ENCODE measurements around the gene MGMT. TPM values are rescaled to one million over a fixed set of nuclear protein-coding genes. Genes with fewer than 3 reads are reported as not detected.

Gene MGMT
- total RNA-seq, 1 experiment from 2014 or later, result 11.5 TPM

DNA sequence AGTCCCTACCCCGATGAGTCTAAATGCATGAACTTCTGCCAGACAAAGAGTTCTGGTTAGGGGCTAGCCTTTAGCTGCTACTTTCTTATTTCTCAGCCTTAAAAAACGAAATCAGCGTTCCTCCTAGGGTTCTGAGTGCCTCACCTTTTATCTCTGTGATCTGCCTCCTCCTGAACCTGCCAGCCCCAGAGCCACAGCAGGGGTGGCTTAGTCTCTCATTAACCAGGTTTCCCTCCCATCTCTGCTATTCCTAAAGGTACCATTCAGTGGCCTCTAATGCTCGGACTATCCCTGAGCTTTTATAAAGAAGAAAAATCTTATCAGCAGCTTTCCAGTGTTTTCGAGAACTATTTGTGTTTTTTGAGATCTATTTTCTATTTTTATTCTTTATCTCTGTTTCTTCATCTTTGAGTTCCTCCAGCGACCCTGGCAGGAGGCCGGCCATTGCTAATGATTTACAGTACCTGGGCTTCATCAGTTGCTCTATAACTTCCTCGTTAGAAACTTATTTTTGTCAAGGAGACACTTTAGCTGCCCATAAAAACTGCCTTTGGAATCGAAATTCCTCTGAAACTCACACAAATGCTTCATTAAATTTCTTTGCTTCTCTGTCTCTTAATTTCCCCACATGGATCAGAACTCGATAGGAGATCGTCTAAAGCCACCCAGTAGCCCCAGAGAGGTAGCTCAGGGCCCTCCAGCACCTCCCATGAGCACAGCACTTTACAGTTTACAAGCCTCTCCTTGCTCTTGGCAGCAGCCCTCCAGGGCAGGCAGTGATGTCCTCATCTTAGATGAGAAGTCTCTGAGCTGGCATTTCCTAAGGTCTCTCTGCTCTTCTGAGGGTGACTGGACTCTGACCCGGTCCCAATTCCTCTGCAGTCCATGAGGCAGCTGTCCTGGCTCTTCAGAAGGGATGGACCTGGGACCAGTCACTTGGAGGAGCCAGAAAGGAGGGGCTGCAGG is 347.9 kb downstream of the MGMT start:
- ChIA-PET POLR2A (no interaction called here), RAD21 (ENCODE audit: low non-redundant PET in 1 of 2, low total read pairs in 2 of 2, uncharacterized antibody in 2 of 2, unreplicated experiment in 2 of 2) (no interaction called here), CTCF (no interaction called here)
- TF ChIP-seq TCF7L2 (IDR thresholded peaks at IDR 0.05; ENCODE audit: borderline replicate concordance, extremely low read depth, insufficient read depth, insufficient read length) (no peak), ELF1 (IDR thresholded peaks at IDR 0.05; ENCODE audit: borderline replicate concordance, low read depth) (no peak), CBX3 (IDR thresholded peaks at IDR 0.05; ENCODE audit: low read depth) (no peak), SRF (IDR thresholded peaks at IDR 0.05; ENCODE audit: low read depth) (no peak), SP1 (IDR thresholded peaks at IDR 0.05; ENCODE audit: low read depth) (no peak), SIN3A (IDR thresholded peaks at IDR 0.05; ENCODE audit: low read depth) (no peak), ZFX (IDR thresholded peaks at IDR 0.05) (no peak), YY1 (IDR thresholded peaks at IDR 0.05; ENCODE audit: extremely low read depth, insufficient replicate concordance, low read depth, low read length) (no peak), EZH2 (IDR thresholded peaks at IDR 0.05) (no peak), RAD21 (IDR thresholded peaks at IDR 0.05; ENCODE audit: low read depth) (no peak), EGR1 (IDR thresholded peaks at IDR 0.05; ENCODE audit: low read depth) (no peak), CEBPB (IDR thresholded peaks at IDR 0.05; ENCODE audit: low read depth) (no peak), EZH2phosphoT487 (IDR thresholded peaks at IDR 0.05; ENCODE audit: borderline replicate concordance) (no peak), POLR2A (IDR thresholded peaks at IDR 0.05; ENCODE audit: borderline replicate concordance, extremely low read depth, insufficient read depth, insufficient read length) (no peak), ZNF274 (IDR thresholded peaks at IDR 0.05; ENCODE audit: low read depth, low read length) (no peak), FOSL1 (IDR thresholded peaks at IDR 0.05; ENCODE audit: low read depth) (no peak), POLR2AphosphoS5 (IDR thresholded peaks at IDR 0.05; ENCODE audit: low read depth, low read length) (no peak)
- TF ChIP-seq, protein P1, sequence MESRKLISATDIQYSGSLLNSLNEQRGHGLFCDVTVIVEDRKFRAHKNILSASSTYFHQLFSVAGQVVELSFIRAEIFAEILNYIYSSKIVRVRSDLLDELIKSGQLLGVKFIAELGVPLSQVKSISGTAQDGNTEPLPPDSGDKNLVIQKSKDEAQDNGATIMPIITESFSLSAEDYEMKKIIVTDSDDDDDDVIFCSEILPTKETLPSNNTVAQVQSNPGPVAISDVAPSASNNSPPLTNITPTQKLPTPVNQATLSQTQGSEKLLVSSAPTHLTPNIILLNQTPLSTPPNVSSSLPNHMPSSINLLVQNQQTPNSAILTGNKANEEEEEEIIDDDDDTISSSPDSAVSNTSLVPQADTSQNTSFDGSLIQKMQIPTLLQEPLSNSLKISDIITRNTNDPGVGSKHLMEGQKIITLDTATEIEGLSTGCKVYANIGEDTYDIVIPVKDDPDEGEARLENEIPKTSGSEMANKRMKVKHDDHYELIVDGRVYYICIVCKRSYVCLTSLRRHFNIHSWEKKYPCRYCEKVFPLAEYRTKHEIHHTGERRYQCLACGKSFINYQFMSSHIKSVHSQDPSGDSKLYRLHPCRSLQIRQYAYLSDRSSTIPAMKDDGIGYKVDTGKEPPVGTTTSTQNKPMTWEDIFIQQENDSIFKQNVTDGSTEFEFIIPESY (IDR thresholded peaks at IDR 0.05; ENCODE audit: extremely low read depth, insufficient replicate concordance, low read length), result no peak
- TF ChIP-seq, protein P2, sequence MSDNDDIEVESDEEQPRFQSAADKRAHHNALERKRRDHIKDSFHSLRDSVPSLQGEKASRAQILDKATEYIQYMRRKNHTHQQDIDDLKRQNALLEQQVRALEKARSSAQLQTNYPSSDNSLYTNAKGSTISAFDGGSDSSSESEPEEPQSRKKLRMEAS (IDR thresholded peaks at IDR 0.05), result no peak
- TF ChIP-seq, protein P3, sequence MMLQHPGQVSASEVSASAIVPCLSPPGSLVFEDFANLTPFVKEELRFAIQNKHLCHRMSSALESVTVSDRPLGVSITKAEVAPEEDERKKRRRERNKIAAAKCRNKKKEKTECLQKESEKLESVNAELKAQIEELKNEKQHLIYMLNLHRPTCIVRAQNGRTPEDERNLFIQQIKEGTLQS (IDR thresholded peaks at IDR 0.05), result no peak
- Histone ChIP-seq H3K79me2 (ENCODE audit: insufficient read depth, low read length) (no peaks in the 10 kb centered on the region), H3K36me3 (ENCODE audit: control insufficient read depth in 1 of 2, insufficient read depth in 2 of 2, low read length in 2 of 2) (no peaks in the 10 kb centered on the region), H3K4me3 (replicated peaks in 1 of 2; ENCODE audit: low read depth in 1 of 2, low read length in 2 of 2) (no peak overlapping the region), H2AFZ (ENCODE audit: low read depth, low read length, poor library complexity, severe bottlenecking) (no peak overlapping the region), H3K9me3 (ENCODE audit: control insufficient read depth in 1 of 2, insufficient read depth in 1 of 2, low read depth in 1 of 2, low read length in 2 of 2) (no peaks in the 10 kb centered on the region), H3K9me2 (ENCODE audit: insufficient read depth) (no peaks in the 10 kb centered on the region), H3K27ac (ENCODE audit: low read depth, low read length) (no peak overlapping the region), H3K4me2 (ENCODE audit: low read length) (no peak overlapping the region), H3K27me3 (ENCODE audit: insufficient read depth, low read length) (no peaks in the 10 kb centered on the region), H3K4me1 (ENCODE audit: control insufficient read depth in 1 of 2, insufficient read depth in 2 of 2, low read length in 2 of 2) (no peaks in the 10 kb centered on the region), H4K20me1 (ENCODE audit: insufficient read depth) (no peaks in the 10 kb centered on the region), H3K9ac (ENCODE audit: low read length) (no peak overlapping the region)
- intact Hi-C loops (cut with micrococcal nuclease), result no loop called here
- BruUV-seq (replicated peaks), result no TSS peak
- no peak for ATAC-seq
- DNase-seq (ENCODE audit: low read depth, low spot score), result no peak
